GM23248 (cell line): ENCODE measurements around the gene SLC12A4. TPM values are rescaled to one million over a fixed set of nuclear protein-coding genes. Genes with fewer than 3 reads are reported as not detected.
A peak's percentile ranks its signal among the peaks of the same experiment; 100 is the strongest.
"Not testable (repeated sequence)": the region's sequence is repeated elsewhere in the genome, so short reads cannot be mapped to it uniquely, and the experiment has no call there.

Experiments used
- DNase-seq: peaks from one replicate; pipeline ENCODE4 v3.0.0-alpha.2; 2015
- H2AFZ ChIP-seq: fragments of 200-600 bp; sonication (generic); 2 replicates; pipeline ENCODE4 v1.6.1; 2016; ENCODE audit warnings: antibody characterized with exemption
- H3F3A ChIP-seq: fragments of 200-600 bp; sonication (generic); 2 replicates; pipeline ENCODE4 v1.6.1; 2016; ENCODE audit warnings: mild to moderate bottlenecking, antibody characterized with exemption, mixed run types; ENCODE audit not compliant: insufficient read depth
- H3K27ac ChIP-seq: fragments of 200-600 bp; sonication (generic); 2 replicates; pipeline ENCODE4 v1.5.1; 2016; ENCODE audit warnings: mild to moderate bottlenecking
- H3K27me3 ChIP-seq: fragments of 200-600 bp; sonication (generic); replicated peaks from 2 replicates; pipeline ENCODE4 v1.6.1; 2016; ENCODE audit warnings: mild to moderate bottlenecking; ENCODE audit not compliant: insufficient read depth
- H3K36me3 ChIP-seq: fragments of 200-600 bp; sonication (generic); 2 replicates; pipeline ENCODE4 v1.6.1; 2016; ENCODE audit warnings: low read depth, mild to moderate bottlenecking
- H3K4me1 ChIP-seq: fragments of 200-600 bp; sonication (generic); 2 replicates; pipeline ENCODE4 v1.6.1; 2016; ENCODE audit warnings: mild to moderate bottlenecking; ENCODE audit not compliant: insufficient read depth
- H3K4me2 ChIP-seq: fragments of 200-600 bp; sonication (generic); one replicate; pipeline ENCODE4 v1.6.1; 2016; ENCODE audit warnings: mild to moderate bottlenecking; ENCODE audit not compliant: unreplicated experiment
- H3K4me3 ChIP-seq: fragments of 200-600 bp; sonication (generic); 2 replicates; pipeline ENCODE4 v1.5.1; 2016; ENCODE audit warnings: mild to moderate bottlenecking
- H3K79me2 ChIP-seq: fragments of 200-600 bp; sonication (generic); 2 replicates; pipeline ENCODE4 v1.6.1; 2016; ENCODE audit warnings: mild to moderate bottlenecking; ENCODE audit not compliant: insufficient read depth
- H3K9ac ChIP-seq: fragments of 200-600 bp; sonication (generic); 2 replicates; pipeline ENCODE4 v1.6.1; 2016; ENCODE audit warnings: mild to moderate bottlenecking
- H3K9me2 ChIP-seq: fragments of 200-600 bp; sonication (generic); 2 replicates; pipeline ENCODE4 v1.6.1; 2016; ENCODE audit warnings: mixed run types, mild to moderate bottlenecking, moderate library complexity; ENCODE audit not compliant: insufficient read depth
- H3K9me3 ChIP-seq: fragments of 200-600 bp; sonication (generic); one replicate; pipeline ENCODE4 v1.6.1; 2017; ENCODE audit warnings: low read depth
- H4K20me1 ChIP-seq: fragments of 200-600 bp; sonication (generic); 2 replicates; pipeline ENCODE4 v1.6.0; 2016; ENCODE audit not compliant: insufficient read depth
- EZH2 ChIP-seq: fragments of 200-600 bp; sonication (generic); IDR thresholded peaks from 2 replicates; pipeline ENCODE4 v1.6.1; 2018; ENCODE audit warnings: antibody characterized with exemption, mild to moderate bottlenecking; ENCODE audit not compliant: insufficient read depth, poor library complexity, severe bottlenecking
- EZH2phosphoT487 ChIP-seq: fragments of 200-600 bp; sonication (generic); IDR thresholded peaks from 2 replicates; pipeline ENCODE4 v1.6.1; 2018; ENCODE audit warnings: antibody characterized with exemption, moderate library complexity, mild to moderate bottlenecking, low read depth; ENCODE audit not compliant: insufficient read depth
- WGBS, 2 experiments: methylation state at CpG; one replicate each; pipeline ENCODE4 v1.1.6; 2015 to 2017; ENCODE audit warnings: low lambda C conversion rate in 2 of 2, low coverage in 1 of 2; ENCODE audit errors: missing lambda C conversion rate in 2 of 2; 5-methylcytosine and 5-hydroxymethylcytosine counted together
- in situ Hi-C: fragments of 300-500 bp; cut with MboI; formaldehyde crosslinking; loops from 2 replicates; pipeline ENCODE4 v1.15.0; 2020
- polyA plus RNA-seq: library from polyadenylated mRNA; unstranded; fragments of >200 nt; fragmentation: Nextera tagmentation; extraction: Ambion mirVana; gene quantifications from 2 replicates; pipeline ENCODE4 v1.2.1, GENCODE V29; 2016
- total RNA-seq: library from RNA; depleted of rRNA; stranded (reverse); fragments of >200 nt; shearing (Covaris generic); gene quantifications from 2 replicates; pipeline ENCODE4 v1.2.3, GENCODE V29; 2014

Gene SLC12A4
- total and polyA plus RNA-seq, 2 experiments from 2014 or later, result 63.0 to 101 TPM

DNA sequence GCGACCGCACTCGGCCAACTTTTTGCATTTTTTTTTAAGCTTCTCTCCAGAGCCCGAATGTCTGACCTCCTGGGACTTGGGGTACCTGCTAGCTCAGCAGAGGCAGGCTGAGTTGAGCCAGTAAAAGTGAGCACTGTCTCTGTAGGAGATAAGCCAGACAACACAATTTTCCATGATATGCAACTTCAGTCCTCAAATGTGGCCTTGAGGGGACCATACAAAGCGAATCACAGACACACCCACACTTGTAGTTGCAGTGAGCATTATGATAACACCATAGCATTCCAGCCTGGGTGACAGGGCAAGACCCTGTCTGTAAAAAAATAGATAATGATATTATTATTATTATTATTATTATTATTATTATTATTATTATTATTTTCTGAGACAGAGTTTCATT is 28.2 kb upstream of the SLC12A4 start:
- WGBS, 2 experiments, result 83 to 91% methylated on average over 5 of the region's 5 CpGs
- Histone ChIP-seq H3K27ac (no peak overlapping the region), H4K20me1 (no peaks in the 10 kb centered on the region), H3K4me1 (no peaks in the 10 kb centered on the region), H3K36me3 (no peaks in the 10 kb centered on the region), H3K9me3 (no peaks in the 10 kb centered on the region), H3K4me2 (no peak overlapping the region), H3K4me3 (no peak overlapping the region), H3K9me2 (no peaks in the 10 kb centered on the region), H3K27me3 (no peaks in the 10 kb centered on the region; the same call in 1 of the 2 replicates), H2AFZ (no peak overlapping the region), H3K79me2 (no peaks in the 10 kb centered on the region), H3F3A (no peaks in the 10 kb centered on the region), H3K9ac (no peak overlapping the region)
- DNase-seq, result no peak
- no peak for TF ChIP-seq EZH2
- TF ChIP-seq EZH2phosphoT487, result no peak
- in situ Hi-C loops, result no loop called here

DNA sequence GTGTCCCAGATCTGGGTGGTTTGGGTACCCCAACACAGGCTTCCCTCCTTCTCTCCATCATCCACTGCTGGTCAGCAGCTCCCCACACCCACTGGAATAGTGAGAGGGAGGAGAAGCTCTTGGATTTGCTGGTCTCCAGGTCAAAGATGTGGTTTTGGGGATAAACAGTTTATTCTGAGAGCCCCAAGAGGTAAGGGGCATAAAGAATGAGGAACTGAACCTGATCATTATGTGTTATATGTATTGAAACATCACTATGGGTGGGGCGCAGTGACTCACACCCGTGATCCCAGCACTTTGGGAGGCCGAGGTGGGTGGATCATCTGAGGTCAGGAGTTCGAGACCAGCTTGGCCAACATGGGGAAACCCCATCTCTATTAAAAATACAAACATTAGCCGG is 27.0 kb upstream of the SLC12A4 start:
- TF ChIP-seq EZH2 (no peak), EZH2phosphoT487 (no peak)
- Histone ChIP-seq H3K4me3 (no peak overlapping the region), H3F3A (no peaks in the 10 kb centered on the region), H2AFZ (no peak overlapping the region), H3K27me3 (no peaks in the 10 kb centered on the region; the same call in 1 of the 2 replicates), H3K9ac (no peak overlapping the region), H3K9me2 (no peaks in the 10 kb centered on the region), H3K9me3 (no peaks in the 10 kb centered on the region), H3K4me1 (no peaks in the 10 kb centered on the region), H3K4me2 (no peak overlapping the region), H3K79me2 (no peaks in the 10 kb centered on the region), H3K36me3 (no peaks in the 10 kb centered on the region), H3K27ac (no peak overlapping the region), H4K20me1 (no peaks in the 10 kb centered on the region)
- DNase-seq, result no peak
- 55 to 61% methylated on average over 5 of the region's 5 CpGs for whole genome bisulfite sequencing, 2 experiments
- in situ Hi-C loops, result no loop called here

DNA sequence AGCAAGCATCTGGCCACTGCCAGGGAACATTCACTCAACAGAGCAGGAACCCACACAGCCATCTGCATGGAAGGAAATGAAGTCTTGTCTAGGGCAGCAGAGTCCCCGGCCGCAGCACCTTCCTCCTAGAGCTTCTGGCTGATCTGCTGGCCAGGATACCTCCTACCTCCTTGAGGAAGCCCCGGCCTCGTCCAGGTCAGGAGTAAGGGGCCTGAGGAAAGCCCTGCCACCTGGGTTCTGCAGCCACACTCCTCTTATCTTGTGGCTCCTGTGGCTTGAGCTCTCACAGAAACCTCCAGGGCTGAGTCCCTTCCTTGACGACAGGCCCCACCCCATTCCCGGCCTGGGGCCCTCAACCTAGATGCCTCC is 25.6 kb upstream of the SLC12A4 start:
- H3F3A ChIP-seq, H4K20me1 ChIP-seq, H3K79me2 ChIP-seq, H3K36me3 ChIP-seq, H3K27me3 ChIP-seq, in situ Hi-C loops, H3K9me3 ChIP-seq, H3K4me3 ChIP-seq, H3K4me1 ChIP-seq, H3K27ac ChIP-seq, H3K9me2 ChIP-seq, H3K4me2 ChIP-seq, DNase-seq: not testable (repeated sequence)
- 96 to 100% methylated on average over 5 to 6 of the region's 6 CpGs for WGBS, 2 experiments
- Histone ChIP-seq H3K9ac (peak overlapping the region; percentile 79), H2AFZ (peak overlapping the region; percentile 96)

DNA sequence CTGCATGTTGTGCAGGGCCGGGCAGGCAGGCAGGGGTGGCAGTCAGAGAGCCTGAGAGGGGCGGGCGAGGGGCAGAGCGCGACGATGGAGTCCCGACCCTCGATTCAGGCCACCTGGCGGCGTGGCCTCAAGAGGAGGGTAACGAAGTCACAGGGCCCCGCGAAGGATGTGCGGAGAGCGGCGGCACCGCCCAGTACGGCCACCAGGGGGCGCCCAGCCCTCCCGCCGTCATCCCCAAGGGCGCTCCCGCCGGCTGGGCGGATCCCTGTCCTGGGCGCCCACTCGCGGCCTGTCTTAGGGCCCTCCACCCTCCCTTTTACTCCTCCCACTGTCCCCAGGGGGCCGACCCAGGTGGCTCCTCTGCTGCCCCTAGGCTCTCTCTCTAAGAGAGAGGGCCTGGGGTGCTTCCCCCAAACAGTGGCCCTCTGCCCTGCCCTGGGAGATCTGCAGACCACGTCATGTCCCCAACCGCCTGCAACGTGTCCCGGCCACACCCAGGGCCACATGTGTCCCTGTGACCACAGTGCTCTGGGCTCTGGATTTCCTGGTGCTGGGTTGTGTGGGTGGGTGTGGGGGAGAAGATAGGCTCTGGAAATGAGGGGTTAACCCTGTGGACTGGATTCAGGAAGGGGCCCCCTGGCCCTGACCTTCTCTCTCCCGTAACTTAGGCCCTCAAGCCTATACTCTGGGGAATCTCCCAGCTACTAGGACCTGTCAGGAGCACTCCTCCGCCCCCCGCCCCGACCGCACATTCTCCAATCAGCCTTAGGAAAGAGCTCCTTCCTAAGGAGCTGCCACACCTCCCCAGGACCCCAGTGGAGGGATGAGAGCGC is 25.0 kb upstream of the SLC12A4 start:
- 24 to 25% methylated on average over 30 to 32 of the region's 39 CpGs for WGBS, 2 experiments
- Histone ChIP-seq H3K9ac (peak overlapping the region; percentile 79), H3K27me3 (no peaks in the 10 kb centered on the region), H4K20me1 (no peaks in the 10 kb centered on the region), H3K27ac (no peak overlapping the region), H3K9me2 (no peaks in the 10 kb centered on the region), H3K4me2 (peak overlapping the region; percentile 69), H2AFZ (peak overlapping the region; percentile 96), H3K36me3 (no peaks in the 10 kb centered on the region), H3K79me2 (no peaks in the 10 kb centered on the region), H3K4me1 (no peaks in the 10 kb centered on the region), H3F3A (no peaks in the 10 kb centered on the region), H3K9me3 (no peaks in the 10 kb centered on the region), H3K4me3 (peak overlapping the region; percentile 60)
- peak; percentile 86 for DNase-seq
- in situ Hi-C loops, result no loop called here
- TF ChIP-seq EZH2phosphoT487 (no peak), EZH2 (no peak)
